Endothelial cell of hepatic sinusoid (primary cell): ENCODE results near the gene OLFML1.

Experiments
- in situ Hi-C: cut with HindIII; loops from 2 replicates; pipeline ENCODE4 v1.10.0; 2017; ENCODE audit warnings: low sequenced_read_pairs

OLFML1 gene

DNA sequence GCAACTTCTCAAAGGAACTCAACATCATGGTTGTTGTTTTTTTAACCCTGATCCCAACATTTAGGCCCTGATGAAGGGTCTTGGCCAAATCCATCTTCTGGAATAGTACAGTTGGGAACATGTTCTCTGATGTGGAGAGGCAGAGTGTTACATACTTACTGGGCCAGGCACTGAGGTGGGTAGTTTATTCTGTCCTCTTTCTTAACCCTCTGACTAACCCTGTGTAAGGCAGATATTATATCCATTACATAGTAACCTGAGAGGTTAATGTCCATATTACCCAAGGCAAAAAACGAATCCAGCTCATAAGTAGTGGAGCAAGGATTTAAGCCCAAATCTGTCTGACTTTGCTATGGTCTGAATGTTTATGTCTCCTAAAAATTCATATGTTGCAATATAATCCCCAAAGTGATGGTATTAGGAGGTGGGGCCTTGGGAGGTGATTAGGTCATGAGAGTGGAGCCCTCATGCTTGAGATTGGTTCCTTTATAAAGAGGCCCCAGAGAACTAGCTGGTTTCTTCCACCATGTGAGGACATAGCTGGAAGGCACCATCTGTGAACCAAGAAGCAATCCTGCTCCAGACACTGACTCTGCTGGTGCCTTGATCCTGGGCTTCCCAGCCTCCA, 44.8 kb downstream of the OLFML1 start:
- in situ Hi-C loops: no loop called here

GRCh38 chr11:7531011-7531410, 45.7 kb downstream of the OLFML1 start:
- in situ Hi-C loops: no loop called here

GRCh38 chr11:7532405-7533145, 47.3 kb downstream of the OLFML1 start:
- in situ Hi-C loops: no loop called here

DNA sequence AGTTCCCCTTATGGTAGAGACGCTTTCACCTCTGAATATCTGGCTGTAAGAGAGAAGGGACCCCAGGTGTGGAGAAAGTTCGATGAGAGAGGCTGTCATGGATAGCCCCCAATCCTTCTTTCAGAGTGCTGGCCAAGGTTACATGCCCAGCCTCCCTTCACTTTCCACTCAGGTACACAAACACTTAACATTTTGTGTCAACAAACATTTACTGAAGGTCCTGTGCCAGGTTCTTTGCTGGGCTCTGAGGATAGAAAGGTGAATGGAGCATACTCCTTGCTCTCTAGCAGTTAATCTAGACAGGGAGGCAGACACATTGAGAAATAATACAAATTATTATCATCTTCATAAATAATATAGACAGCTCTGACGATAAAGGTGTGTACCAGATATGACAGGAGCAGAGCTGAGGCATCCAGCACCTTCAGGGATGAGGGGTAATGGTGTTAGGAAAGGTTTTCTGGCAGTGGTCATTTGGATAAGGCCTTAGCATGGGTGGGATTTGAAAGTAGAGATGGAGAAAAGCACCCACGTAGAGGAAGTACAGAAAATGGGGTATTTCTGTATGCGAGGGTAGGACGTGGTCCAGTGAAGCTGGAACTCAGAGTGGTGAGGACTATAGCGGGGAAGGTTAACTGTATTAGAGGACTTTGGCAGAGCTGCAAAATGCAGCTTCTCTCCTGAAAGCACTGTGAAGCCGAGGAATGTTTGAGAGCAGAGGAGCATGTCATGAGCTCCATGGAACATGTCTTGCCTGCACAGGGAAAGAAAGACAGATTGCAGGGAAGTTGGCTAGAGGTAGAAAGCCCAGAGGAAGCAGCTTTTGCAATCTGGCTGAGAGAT, 48.1 kb downstream of the OLFML1 start:
- in situ Hi-C loops: no loop called here

DNA sequence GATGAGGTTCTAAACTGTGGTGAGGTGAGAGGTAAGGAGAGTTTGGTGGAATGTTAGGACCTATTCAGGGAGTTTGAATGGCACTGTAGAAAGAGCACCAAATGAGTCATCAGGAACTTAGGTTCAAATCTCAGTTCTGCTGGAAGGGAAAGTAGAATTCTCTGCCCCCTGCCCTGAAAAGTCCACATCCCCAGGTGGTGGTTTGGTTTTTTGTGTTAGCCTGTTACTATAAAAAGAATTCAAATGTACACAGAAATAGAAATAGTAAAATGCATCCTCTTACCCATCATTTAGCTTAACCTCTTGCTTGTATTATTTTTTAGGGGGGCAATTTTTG, 48.7 kb downstream of the OLFML1 start:
- in situ Hi-C loops: no loop called here

DNA sequence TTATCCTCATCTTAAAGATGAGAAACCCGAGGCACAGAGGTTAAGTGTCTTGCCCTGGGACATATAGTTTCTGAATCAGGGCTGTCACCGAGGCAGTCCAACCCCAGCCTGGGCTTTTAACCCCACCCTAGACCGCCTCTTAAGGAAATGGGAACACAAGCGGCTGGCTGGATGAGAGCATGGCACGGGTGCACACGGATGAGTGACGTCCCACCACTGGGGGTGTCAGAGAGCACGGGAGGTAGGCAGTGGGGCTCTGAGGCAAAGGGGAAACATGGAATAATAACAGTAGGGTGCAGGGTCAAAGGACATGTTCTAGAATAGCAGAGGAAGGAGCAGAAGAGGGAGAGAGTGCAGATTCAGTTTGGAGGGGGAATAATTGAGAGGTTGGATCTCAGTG, 50.8 kb downstream of the OLFML1 start:
- in situ Hi-C loops: no loop called here

DNA sequence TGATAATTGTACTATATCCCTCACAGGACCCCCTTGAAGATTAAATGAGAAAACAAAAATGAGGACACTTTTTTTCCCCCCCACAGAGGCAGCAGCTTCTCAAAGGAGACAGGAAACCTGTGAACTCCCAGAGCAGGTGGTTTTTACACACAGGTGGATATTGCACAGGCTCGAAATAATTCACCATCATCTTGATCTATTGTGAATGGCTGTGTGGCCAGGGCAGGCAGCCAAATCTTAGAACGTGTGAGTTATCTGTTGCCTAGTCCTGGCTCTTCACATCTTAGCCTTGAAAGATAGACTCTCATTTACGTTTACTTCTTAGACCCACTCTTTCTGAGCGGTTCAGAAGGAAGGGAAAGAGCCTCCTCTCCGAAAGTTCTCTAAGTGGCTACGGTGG, 52.0 kb downstream of the OLFML1 start:
- in situ Hi-C loops: no loop called here

DNA sequence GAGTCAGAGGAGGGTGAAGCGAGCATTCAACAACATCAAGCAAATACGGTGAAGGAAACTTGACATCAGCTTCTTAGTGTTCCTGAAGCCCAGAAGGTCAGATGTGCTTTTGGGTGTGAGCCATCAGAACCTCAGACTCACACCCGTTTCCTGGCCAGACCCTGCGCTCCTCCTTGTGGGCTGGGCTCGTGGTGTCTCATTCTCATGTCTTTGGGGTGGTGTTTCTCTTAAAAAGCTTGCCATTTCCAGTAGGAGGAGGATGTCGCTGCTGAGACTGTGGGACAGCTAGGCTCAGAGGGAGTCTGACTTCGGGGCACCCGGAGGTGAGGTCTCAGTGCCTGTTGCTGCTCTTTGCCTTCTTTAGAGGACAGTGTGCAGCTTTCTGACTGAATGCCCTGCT, 52.7 kb downstream of the OLFML1 start:
- in situ Hi-C loops: no loop called here

- in situ Hi-C loops: no loop called here
These were observed 53.5 kb downstream of the OLFML1 start for GRCh38 chr11:7538466-7539454.

DNA sequence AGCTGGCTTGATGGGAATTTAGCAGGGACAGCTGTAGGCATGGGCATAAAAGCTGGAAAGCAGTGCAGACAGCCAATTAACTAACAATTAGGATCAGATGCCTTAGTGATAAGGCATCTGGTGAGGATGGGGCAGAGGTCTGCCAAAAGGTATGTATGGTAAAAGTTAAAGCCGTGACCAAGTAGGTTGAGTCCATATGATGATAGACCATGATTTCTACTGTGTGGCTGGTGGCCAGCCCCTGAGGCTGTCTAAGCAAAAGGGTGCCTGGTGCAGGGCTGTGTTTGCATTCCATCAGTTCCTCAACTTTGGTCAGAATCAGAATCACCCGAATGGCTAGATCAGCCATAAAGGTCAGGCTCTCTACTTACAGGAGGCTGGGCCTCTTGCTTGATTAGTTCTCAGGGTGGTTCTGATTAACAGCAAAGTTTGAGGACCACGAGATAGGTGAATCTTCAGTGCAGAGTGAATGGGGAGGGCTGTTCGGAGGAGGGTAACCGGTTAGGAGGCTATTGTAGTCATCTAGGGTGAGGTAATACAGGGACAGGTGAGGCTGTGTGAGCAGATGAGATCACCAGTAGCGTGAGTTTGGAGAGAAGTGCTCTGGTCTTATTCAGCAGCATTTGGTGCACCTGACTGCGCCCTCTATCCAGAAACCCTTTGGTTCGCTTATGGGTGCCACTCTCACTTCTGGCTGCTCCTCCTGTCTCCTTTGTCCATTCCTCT, 55.7 kb downstream of the OLFML1 start:
- in situ Hi-C loops: no loop called here

- in situ Hi-C loops: no loop called here
These were observed 58.0 kb downstream of the OLFML1 start for GRCh38 chr11:7543302-7543701.

DNA sequence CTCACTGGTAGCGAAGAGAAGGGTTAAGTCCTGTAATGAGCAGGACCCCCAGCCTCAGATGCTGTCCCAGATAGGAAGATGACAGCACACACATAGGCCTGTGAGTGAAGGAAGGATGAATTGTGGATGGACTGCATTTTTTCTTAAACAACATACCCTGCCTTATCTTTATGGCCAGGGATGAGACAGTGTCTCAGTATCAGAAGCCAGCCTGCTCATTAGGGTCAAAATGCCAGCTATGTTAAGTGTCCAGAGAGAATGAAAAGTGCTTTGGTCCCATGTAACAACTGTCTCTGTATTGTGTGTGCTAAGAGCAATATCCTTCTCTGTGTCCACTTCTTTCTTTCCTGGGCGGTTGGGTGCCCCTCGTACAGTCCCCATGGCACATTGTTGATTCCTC, 58.7 kb downstream of the OLFML1 start:
- in situ Hi-C loops: no loop called here

DNA sequence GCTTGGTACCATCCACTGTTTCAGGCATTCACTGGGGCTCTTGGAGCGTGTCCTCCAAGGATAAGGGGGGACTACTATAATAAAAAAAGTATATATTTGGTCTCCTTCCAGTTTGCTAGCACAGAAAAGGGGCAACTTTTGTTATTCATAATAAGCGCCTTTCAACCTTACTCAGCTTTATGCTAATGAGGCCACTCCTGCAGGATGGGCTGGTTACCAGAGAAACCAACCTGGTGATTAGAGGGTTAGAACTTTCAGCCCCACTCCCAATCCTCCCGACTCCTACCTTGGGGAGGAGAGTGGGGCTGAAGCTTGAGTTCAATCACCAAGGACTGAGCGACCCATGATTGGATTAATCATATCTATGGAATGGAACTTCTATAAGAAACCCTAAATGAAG, 60.3 kb downstream of the OLFML1 start:
- in situ Hi-C loops: no loop called here

DNA sequence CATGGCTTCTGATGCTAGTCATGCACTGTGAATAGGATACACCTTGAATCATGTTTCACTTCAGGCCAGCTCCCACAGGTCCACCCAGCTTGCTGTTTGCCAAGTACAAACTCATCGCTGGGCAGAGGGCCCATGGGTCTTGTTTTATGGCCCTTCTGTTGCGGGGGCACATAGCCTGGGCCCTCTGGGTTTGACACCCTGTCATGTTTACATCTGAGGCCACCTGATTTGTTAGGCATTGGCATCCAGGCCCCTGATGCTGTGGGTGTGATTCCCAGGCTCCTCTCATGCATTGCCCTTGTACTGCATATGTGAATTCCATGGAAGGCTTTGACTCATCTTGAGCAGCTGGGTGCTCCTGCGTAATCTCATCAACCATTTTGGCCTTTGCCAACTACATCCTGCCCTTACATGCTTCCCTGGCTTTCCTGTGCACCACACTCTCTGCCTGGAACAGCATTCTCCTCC, 61.1 kb downstream of the OLFML1 start:
- in situ Hi-C loops: no loop called here

- in situ Hi-C loops: no loop called here
These were observed 62.4 kb downstream of the OLFML1 start for GRCh38 chr11:7547687-7548086.

DNA sequence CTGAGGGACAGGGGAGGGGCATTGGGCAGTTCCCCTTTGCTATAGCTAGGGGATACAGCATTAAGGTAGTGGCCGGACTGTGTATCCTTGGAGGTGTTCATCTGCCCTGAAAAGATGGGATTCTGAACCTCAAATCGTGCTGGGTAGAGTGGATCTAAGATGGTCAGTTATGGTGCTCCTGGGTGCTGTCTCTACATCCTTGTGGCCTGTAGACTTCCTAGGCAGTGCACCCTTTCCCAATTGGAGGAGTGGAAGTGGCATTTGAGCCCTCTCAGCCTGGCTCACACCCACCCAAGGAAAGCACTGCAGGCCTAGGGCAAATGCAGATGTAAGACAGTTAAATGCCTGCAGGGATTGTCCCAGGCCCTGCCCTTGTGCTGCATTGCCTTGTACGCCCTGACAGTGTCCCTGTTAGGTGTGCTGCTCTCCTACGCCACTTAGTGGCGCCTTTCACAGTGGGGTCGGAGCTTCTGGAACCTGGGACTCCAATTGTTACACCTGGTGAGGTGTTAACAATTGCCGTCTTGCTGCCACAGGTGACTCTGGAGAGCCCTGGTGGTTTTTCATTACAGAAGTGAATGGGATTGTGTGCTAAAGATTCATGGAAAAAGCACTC, 63.5 kb downstream of the OLFML1 start:
- in situ Hi-C loops: no loop called here

- in situ Hi-C loops: no loop called here
These were observed 64.4 kb downstream of the OLFML1 start for GRCh38 chr11:7549681-7550080.

GRCh38 chr11:7551571-7551970, 66.3 kb downstream of the OLFML1 start:
- in situ Hi-C loops: no loop called here

- in situ Hi-C loops: no loop called here
These were observed 67.4 kb downstream of the OLFML1 start for GRCh38 chr11:7552666-7553065.
